Measurements from ENCODE around the gene PRR13. TPM values are rescaled to one million over a fixed set of nuclear protein-coding genes. Genes with fewer than 3 reads are reported as not detected.

The PRR13 gene
- total and polyA plus RNA-seq, 2 donors (not counting 3 experiments of a cell fraction or from before 2014, with no cell fraction given): 68.9 to 139 TPM

GRCh38 chr12:53430116-53430515 is 11.4 kb upstream of the PRR13 start:
- H3K79me2 ChIP-seq (ENCODE audit: control insufficient read depth, insufficient read depth, low read length): no peaks in the 10 kb centered on the region
- BruUV-seq (replicated peaks): no TSS peak
- FAIRE-seq (no peak), DNase-seq (ENCODE audit: low read depth, low spot score) (no peak)
- H3K4me1 ChIP-seq (ENCODE audit: control insufficient read depth, extremely low read depth, insufficient read depth, low read length): no peaks in the 10 kb centered on the region
- intact Hi-C loops (cut with micrococcal nuclease) (no loop called here), dilution Hi-C loops (cut with MboI; ENCODE audit: extremely low pct_ligation_motif_present, low sequenced_read_pairs) (no loop called here)
- H3K27ac ChIP-seq (ENCODE audit: insufficient read depth, low read depth, low read length): no peak overlapping the region
- ChIA-PET CTCF (interaction anchor here (1.1 to 3.3 kb wide), 3 partner anchors 9 to 78 kb away, joined by 4 to 35 read pairs (median 17); no protein-coding TSS in a partner anchor), POLR2A (no interaction called here)
- no peak overlapping the region for H3K4me2 ChIP-seq (ENCODE audit: insufficient read depth, low read length)
- no peaks in the 10 kb centered on the region for H3K9me3 ChIP-seq (replicated peaks; ENCODE audit: control insufficient read depth, insufficient read depth, low read length)
- no peaks in the 10 kb centered on the region for H3K36me3 ChIP-seq (ENCODE audit: control insufficient read depth in 2 of 2, extremely low read depth in 1 of 2, insufficient read depth in 2 of 2, low read length in 2 of 2)
- no peak overlapping the region for H3K9ac ChIP-seq (replicated peaks; ENCODE audit: extremely low read depth, insufficient read depth, low read length)
- no peak overlapping the region for H3K4me3 ChIP-seq (replicated peaks in 1 of 3; ENCODE audit: insufficient read depth in 1 of 3, low read depth in 1 of 3, low read length in 3 of 3)
- TF ChIP-seq POLR2AphosphoS5 (IDR thresholded peaks at IDR 0.05; ENCODE audit: insufficient read depth, low read depth, low read length) (no peak), MYC (IDR thresholded peaks at IDR 0.05; ENCODE audit: low read depth, low read length) (no peak), MAX (IDR thresholded peaks at IDR 0.05; ENCODE audit: insufficient read depth, insufficient read length) (no peak), EZH2 (IDR thresholded peaks at IDR 0.05; ENCODE audit: borderline replicate concordance, low read depth, low read length, severe bottlenecking) (no peak), FOS (IDR thresholded peaks at IDR 0.05; ENCODE audit: borderline replicate concordance, insufficient read depth, low read length) (no peak), CTCF (IDR thresholded peaks at IDR 0.05; ENCODE audit: extremely low read depth in 1 of 2, insufficient read depth in 1 of 2, low read depth in 1 of 2, low read length in 2 of 2) (no peak), GATA2 (IDR thresholded peaks at IDR 0.05; ENCODE audit: insufficient read depth, insufficient read length, low read depth, low read length) (no peak), JUN (IDR thresholded peaks at IDR 0.05; ENCODE audit: borderline replicate concordance, insufficient read depth, insufficient read length, low read depth) (no peak)
- H3K27me3 ChIP-seq (ENCODE audit: control insufficient read depth in 2 of 2, insufficient read depth in 2 of 2, low read length in 2 of 2): no peaks in the 10 kb centered on the region
- no peaks in the 10 kb centered on the region for H3K9me1 ChIP-seq (replicated peaks; ENCODE audit: control insufficient read depth, extremely low read depth, insufficient read depth, low read length)
- no peaks in the 10 kb centered on the region for H4K20me1 ChIP-seq (replicated peaks; ENCODE audit: control insufficient read depth, extremely low read depth, insufficient read depth, low read length)
- H2AFZ ChIP-seq (ENCODE audit: low read depth, low read length): no peak overlapping the region
